Activated CD4-positive, alpha-beta memory T cell treated with anti-CD3 and anti-CD28 coated beads for 36 hours (primary cell): ENCODE measurements around the gene SBNO1. TPM values are rescaled to one million over a fixed set of nuclear protein-coding genes. Genes with fewer than 3 reads are reported as not detected.
A peak's percentile ranks its signal among the peaks of the same experiment; 100 is the strongest.
"Not testable (repeated sequence)": the region's sequence is repeated elsewhere in the genome, so short reads cannot be mapped to it uniquely, and the experiment has no call there.

Experiments
- CTCF ChIA-PET: fragments of 350-600 bp; sonication (Branson Sonifier 250); formaldehyde crosslinking; loops from one replicate; lab custom pipeline; 2021; ENCODE audit warnings: antibody characterized with exemption, inconsistent platforms; lab: Charles Lee
- POLR2A ChIA-PET: fragments of 350-600 bp; sonication (Branson Sonifier 250); formaldehyde crosslinking; loops from one replicate; lab custom pipeline; 2021; ENCODE audit warnings: antibody characterized with exemption; lab: Charles Lee
- DNase-seq: peaks from one replicate; pipeline ENCODE4 v3.0.0-alpha.2; 2020
- H3K27ac Mint-ChIP-seq: one replicate; pipeline ENCODE4 v1.8.0; 2021; ENCODE audit warnings: mixed read lengths
- H3K27me3 Mint-ChIP-seq: one replicate; pipeline ENCODE4 v1.8.0; 2021; ENCODE audit warnings: mixed read lengths
- H3K36me3 Mint-ChIP-seq: one replicate; pipeline ENCODE4 v1.8.0; 2021; ENCODE audit warnings: mixed read lengths
- H3K4me1 Mint-ChIP-seq: one replicate; pipeline ENCODE4 v1.8.0; 2021; ENCODE audit warnings: low read depth, mixed read lengths
- H3K4me3 Mint-ChIP-seq: one replicate; pipeline ENCODE4 v1.8.0; 2021; ENCODE audit warnings: mild to moderate bottlenecking, mixed read lengths
- H3K9me3 Mint-ChIP-seq: one replicate; pipeline ENCODE4 v1.8.0; 2021; ENCODE audit warnings: mixed read lengths
- intact Hi-C: fragments of 100-400 bp; cut with micrococcal nuclease; formaldehyde crosslinking; loops from one replicate; pipeline ENCODE4 v1.15.1; 2023
- total RNA-seq, 2 experiments: library from RNA; stranded (reverse); gene quantifications; one replicate each; pipeline ENCODE4 v1.2.3, GENCODE V29; 2021

The SBNO1 gene
- total RNA-seq, 2 experiments from 2014 or later: 49.9 to 50.6 TPM

- Mint-ChIP-seq H3K27ac (peak overlapping the region; percentile 88), H3K4me1 (peaks cover 37% of the 10 kb centered on the region), H3K36me3 (peaks cover 25% of the 10 kb centered on the region), H3K27me3 (no peaks in the 10 kb centered on the region), H3K4me3 (peak overlapping the region; percentile 80), H3K9me3 (no peaks in the 10 kb centered on the region)
- intact Hi-C loops: loop anchor here (1.0 to 5.0 kb wide), 5 partner anchors 22 to 145 kb away; partner anchors contain the start of genes RILPL1, RILPL2 and SNRNP35
- CTCF ChIA-PET: interaction anchor here (0.6 to 1.5 kb wide), 5 partner anchors 22 to 196 kb away, joined by 3 to 10 read pairs (median 3); partner anchors contain the start of gene SNRNP35
- POLR2A ChIA-PET: interaction anchor here (0.6 to 1.2 kb wide), 4 partner anchors 24 to 145 kb away, joined by 3 to 4 read pairs (median 4); partner anchors contain the start of gene RILPL1
- DNase-seq: peak; percentile 17
These were observed 23.0 kb upstream of the SBNO1 start for GRCh38 chr12:123387508-123388176.

GRCh38 chr12:123385536-123385935, 20.9 kb upstream of the SBNO1 start:
- H3K4me1 Mint-ChIP-seq: peaks cover 25% of the 10 kb centered on the region
- ChIA-PET CTCF (interaction anchor here (0.6 kb wide), 1 partner anchor 35 kb away, joined by 5 read pairs; no protein-coding TSS in a partner anchor), POLR2A (interaction anchor here (0.6 kb wide), 1 partner anchor 74 kb away, joined by 4 read pairs; no protein-coding TSS in a partner anchor)
- H3K27me3 Mint-ChIP-seq, H3K9me3 Mint-ChIP-seq, H3K27ac Mint-ChIP-seq, DNase-seq, H3K36me3 Mint-ChIP-seq, H3K4me3 Mint-ChIP-seq: not testable (repeated sequence)
- intact Hi-C loops: loop anchor here (5.0 kb wide), 2 partner anchors 72 to 147 kb away; partner anchors contain the start of genes RILPL1 and SNRNP35

- Mint-ChIP-seq H3K27me3 (no peaks in the 10 kb centered on the region), H3K4me1 (peaks cover 20% of the 10 kb centered on the region), H3K27ac (no peak overlapping the region), H3K36me3 (peaks cover 2% of the 10 kb centered on the region), H3K4me3 (peak overlapping the region; percentile 83), H3K9me3 (no peaks in the 10 kb centered on the region)
- ChIA-PET POLR2A (interaction anchor here (1.2 to 2.1 kb wide), 4 partner anchors 19 to 199 kb away, joined by 5 to 28 read pairs (median 7); partner anchors contain the start of genes RILPL2 and TMED2), CTCF (interaction anchor here (0.6 to 2.4 kb wide), 4 partner anchors 20 to 198 kb away, joined by 3 to 28 read pairs (median 4); partner anchors contain the start of gene SBNO1)
- intact Hi-C loops: loop anchor here (5.0 kb wide), 3 partner anchors 72 to 153 kb away; partner anchors contain the start of genes MPHOSPH9, MTRFR, RILPL1 and SNRNP35
- DNase-seq: no peak
These were observed 20.3 kb upstream of the SBNO1 start for GRCh38 chr12:123384994-123385376.

GRCh38 chr12:123384318-123384993, 19.8 kb upstream of the SBNO1 start:
- Mint-ChIP-seq H3K4me3 (peak overlapping the region; percentile 83), H3K27ac (peak overlapping the region; percentile 92), H3K9me3 (no peaks in the 10 kb centered on the region), H3K36me3 (no peaks in the 10 kb centered on the region), H3K4me1 (peaks cover 18% of the 10 kb centered on the region), H3K27me3 (no peaks in the 10 kb centered on the region)
- ChIA-PET CTCF (interaction anchor here (0.8 to 2.4 kb wide), 6 partner anchors 17 to 199 kb away, joined by 3 to 28 read pairs (median 4); partner anchors contain the start of gene SBNO1), POLR2A (interaction anchor here (0.6 to 2.1 kb wide), 10 partner anchors 19 to 495 kb away, joined by 3 to 28 read pairs (median 6); partner anchors contain the start of genes DDX55, RILPL2 and TMED2)
- peak; percentile 48 for DNase-seq
- intact Hi-C loops: loop anchor here (5.0 kb wide), 1 partner anchor 152 kb away; the partner anchor contains the start of genes MPHOSPH9 and MTRFR

- DNase-seq: no peak
- H3K36me3 Mint-ChIP-seq: no peaks in the 10 kb centered on the region
- peaks cover 13% of the 10 kb centered on the region for H3K4me1 Mint-ChIP-seq
- no peaks in the 10 kb centered on the region for H3K9me3 Mint-ChIP-seq
- intact Hi-C loops: loop anchor here (1.0 to 5.0 kb wide), 3 partner anchors 17 to 150 kb away; partner anchors contain the start of genes MPHOSPH9 and MTRFR
- H3K27me3 Mint-ChIP-seq: no peaks in the 10 kb centered on the region
- no peak overlapping the region for H3K27ac Mint-ChIP-seq
- POLR2A ChIA-PET: interaction anchor here (2.1 kb wide), 1 partner anchor 17 kb away, joined by 28 read pairs; no protein-coding TSS in a partner anchor
- CTCF ChIA-PET: interaction anchor here (1.6 to 2.4 kb wide), 2 partner anchors 17 to 19 kb away, joined by 4 to 28 read pairs; partner anchors contain the start of gene SBNO1
- H3K4me3 Mint-ChIP-seq: peak overlapping the region; percentile 63
These were observed 18.0 kb upstream of the SBNO1 start for GRCh38 chr12:123382684-123383083.

- no peaks in the 10 kb centered on the region for H3K27me3 Mint-ChIP-seq
- intact Hi-C loops: no loop called here
- no peaks in the 10 kb centered on the region for H3K9me3 Mint-ChIP-seq
- H3K4me1 Mint-ChIP-seq: peaks cover 5% of the 10 kb centered on the region
- no peak overlapping the region for H3K27ac Mint-ChIP-seq
- DNase-seq: no peak
- H3K4me3 Mint-ChIP-seq: no peak overlapping the region
- ChIA-PET CTCF (no interaction called here), POLR2A (no interaction called here)
- no peaks in the 10 kb centered on the region for H3K36me3 Mint-ChIP-seq
These were observed 14.7 kb upstream of the SBNO1 start for GRCh38 chr12:123379391-123379790.

- H3K27me3 Mint-ChIP-seq, intact Hi-C loops, POLR2A ChIA-PET, H3K4me3 Mint-ChIP-seq, H3K4me1 Mint-ChIP-seq, DNase-seq, H3K9me3 Mint-ChIP-seq, CTCF ChIA-PET, H3K36me3 Mint-ChIP-seq, H3K27ac Mint-ChIP-seq: not testable (repeated sequence)
These were observed 7.8 kb upstream of the SBNO1 start for GRCh38 chr12:123372415-123372814.

- H3K36me3 Mint-ChIP-seq, H3K4me1 Mint-ChIP-seq, CTCF ChIA-PET, H3K27me3 Mint-ChIP-seq, POLR2A ChIA-PET, H3K4me3 Mint-ChIP-seq, H3K27ac Mint-ChIP-seq, intact Hi-C loops, DNase-seq, H3K9me3 Mint-ChIP-seq: not testable (repeated sequence)
These were observed 7.2 kb upstream of the SBNO1 start for GRCh38 chr12:123371667-123372368.

GRCh38 chr12:123369229-123369628, 4.6 kb upstream of the SBNO1 start:
- CTCF ChIA-PET: no interaction called here
- Mint-ChIP-seq H3K4me3 (no peak overlapping the region), H3K4me1 (peaks cover 2% of the 10 kb centered on the region), H3K36me3 (no peaks in the 10 kb centered on the region), H3K27me3 (no peaks in the 10 kb centered on the region), H3K27ac (peak overlapping the region; percentile 38), H3K9me3 (no peaks in the 10 kb centered on the region)
- DNase-seq: no peak
- intact Hi-C loops: loop anchor here (10.0 kb wide), 1 partner anchor 394 kb away; the partner anchor contains the start of gene OGFOD2
- POLR2A ChIA-PET: no interaction called here

GRCh38 chr12:123368431-123368830, 3.8 kb upstream of the SBNO1 start:
- H3K9me3 Mint-ChIP-seq, H3K27me3 Mint-ChIP-seq, H3K36me3 Mint-ChIP-seq, DNase-seq, CTCF ChIA-PET, H3K4me1 Mint-ChIP-seq, POLR2A ChIA-PET, H3K27ac Mint-ChIP-seq, H3K4me3 Mint-ChIP-seq: not testable (repeated sequence)
- intact Hi-C loops: loop anchor here (10.0 kb wide), 1 partner anchor 394 kb away; the partner anchor contains the start of gene OGFOD2

- CTCF ChIA-PET: interaction anchor here (1.0 kb wide), 1 partner anchor 16 kb away, joined by 3 read pairs; the partner anchor contains the start of gene KMT5A
These were observed 2.9 kb upstream of the SBNO1 start for GRCh38 chr12:123367511-123367910.

More at GRCh38 chr12:123367511-123367910, 2.9 kb upstream of the SBNO1 start:
- H3K9me3 Mint-ChIP-seq: no peaks in the 10 kb centered on the region
- H3K27ac Mint-ChIP-seq: no peak overlapping the region
- H3K4me1 Mint-ChIP-seq: peaks cover 10% of the 10 kb centered on the region
- H3K4me3 Mint-ChIP-seq: no peak overlapping the region
- DNase-seq: no peak
- no peaks in the 10 kb centered on the region for H3K36me3 Mint-ChIP-seq
- POLR2A ChIA-PET: interaction anchor here (0.6 to 0.7 kb wide), 3 partner anchors 34 to 456 kb away, joined by 3 to 4 read pairs (median 4); no protein-coding TSS in a partner anchor
- intact Hi-C loops: loop anchor here (10.0 kb wide), 1 partner anchor 393 kb away; the partner anchor contains the start of gene OGFOD2
- no peaks in the 10 kb centered on the region for H3K27me3 Mint-ChIP-seq
